Hepatocyte (in vitro differentiated cells): ENCODE measurements around the gene MAP3K10. TPM values are rescaled to one million over a fixed set of nuclear protein-coding genes. Genes with fewer than 3 reads are reported as not detected.
"Not testable (repeated sequence)": the region's sequence is repeated elsewhere in the genome, so short reads cannot be mapped to it uniquely, and the experiment has no call there.

Experiments used
- DNase-seq: peaks from one replicate; pipeline ENCODE4 v3.0.0-alpha.2; 2016; ENCODE audit warnings: low spot score
- H2AFZ ChIP-seq: fragments of 200-600 bp; sonication (generic); 2 replicates; pipeline ENCODE4 v1.6.0; 2016; ENCODE audit warnings: antibody characterized with exemption, mild to moderate bottlenecking
- H3K27ac ChIP-seq: fragments of 200-600 bp; sonication (generic); 2 replicates; pipeline ENCODE4 v1.5.1; 2016; ENCODE audit warnings: mild to moderate bottlenecking
- H3K27me3 ChIP-seq: fragments of 200-600 bp; sonication (generic); 2 replicates; pipeline ENCODE4 v1.6.1; 2016
- H3K36me3 ChIP-seq: fragments of 200-600 bp; sonication (generic); replicated peaks from 2 replicates; pipeline ENCODE4 v1.5.1; 2016; ENCODE audit warnings: low read depth; ENCODE audit not compliant: insufficient read depth
- H3K4me1 ChIP-seq: fragments of 200-600 bp; sonication (generic); 2 replicates; pipeline ENCODE4 v1.5.1; 2016; ENCODE audit warnings: mild to moderate bottlenecking, moderate library complexity; ENCODE audit not compliant: insufficient read depth
- H3K4me2 ChIP-seq: fragments of 200-600 bp; sonication (generic); 2 replicates; pipeline ENCODE4 v1.6.0; 2016
- H3K4me3 ChIP-seq: fragments of 200-600 bp; sonication (generic); 2 replicates; pipeline ENCODE4 v1.5.1; 2016; ENCODE audit warnings: mild to moderate bottlenecking
- H3K79me2 ChIP-seq: fragments of 200-600 bp; sonication (generic); 2 replicates; pipeline ENCODE4 v1.6.0; 2017; ENCODE audit warnings: mild to moderate bottlenecking
- H3K9me2 ChIP-seq: fragments of 200-600 bp; sonication (generic); replicated peaks from 2 replicates; pipeline ENCODE4 v1.6.0; 2017; ENCODE audit warnings: mild to moderate bottlenecking; ENCODE audit not compliant: insufficient read depth
- H3K9me3 ChIP-seq: fragments of 200-600 bp; sonication (generic); 2 replicates; pipeline ENCODE4 v1.5.1; 2016; ENCODE audit warnings: low read depth, mild to moderate bottlenecking
- H4K20me1 ChIP-seq: fragments of 200-600 bp; sonication (generic); 2 replicates; pipeline ENCODE4 v1.6.0; 2016; ENCODE audit warnings: mild to moderate bottlenecking; ENCODE audit not compliant: insufficient read depth, poor library complexity, severe bottlenecking
- CTCF ChIP-seq: fragments of 200-600 bp; sonication (generic); IDR thresholded peaks from 2 replicates; pipeline ENCODE4 v1.5.1; 2016; ENCODE audit warnings: antibody characterized with exemption, mild to moderate bottlenecking; ENCODE audit not compliant: poor library complexity
- EZH2 ChIP-seq: fragments of 200-600 bp; sonication (generic); IDR thresholded peaks from 2 replicates; pipeline ENCODE4 v1.6.1; 2016; ENCODE audit warnings: antibody characterized with exemption, mild to moderate bottlenecking, borderline replicate concordance
- EZH2phosphoT487 ChIP-seq: fragments of 200-600 bp; sonication (generic); IDR thresholded peaks from one replicate; pipeline ENCODE4 v1.6.1; 2018; ENCODE audit warnings: antibody characterized with exemption, mild to moderate bottlenecking, low read depth, moderate library complexity; ENCODE audit not compliant: unreplicated experiment, severe bottlenecking
- WGBS: methylation state at CpG from one replicate; pipeline ENCODE4 v1.1.6; 2016; ENCODE audit warnings: low lambda C conversion rate; ENCODE audit errors: missing lambda C conversion rate; 5-methylcytosine and 5-hydroxymethylcytosine counted together
- polyA plus RNA-seq: library from polyadenylated mRNA; unstranded; fragments of >200 nt; fragmentation: Nextera tagmentation; extraction: Ambion mirVana; gene quantifications from 2 replicates; pipeline ENCODE4 v1.2.1, GENCODE V29; 2016
- total RNA-seq: library from RNA; depleted of rRNA; stranded (reverse); fragments of >200 nt; gene quantifications from 2 replicates; pipeline ENCODE4 v1.2.3, GENCODE V29; 2014

The MAP3K10 gene
- total and polyA plus RNA-seq, 2 experiments from 2014 or later = 6.1 to 9.1 TPM

- Histone ChIP-seq H4K20me1 (no peaks in the 10 kb centered on the region), H3K4me3 (no peak overlapping the region), H2AFZ (no peak overlapping the region), H3K9me2 (no peaks in the 10 kb centered on the region), H3K36me3 (no peaks in the 10 kb centered on the region), H3K9me3 (no peaks in the 10 kb centered on the region), H3K27ac (no peak overlapping the region), H3K27me3 (no peaks in the 10 kb centered on the region), H3K4me2 (no peak overlapping the region), H3K79me2 (no peaks in the 10 kb centered on the region), H3K4me1 (no peaks in the 10 kb centered on the region)
- DNase-seq = peak; percentile 32
- TF ChIP-seq EZH2phosphoT487 (no peak), CTCF (peak; percentile 37)
- WGBS = 38% methylated on average over 10 of the region's 10 CpGs
These were observed 25.8 kb upstream of the MAP3K10 start for GRCh38 chr19:40165362-40165937.

DNA sequence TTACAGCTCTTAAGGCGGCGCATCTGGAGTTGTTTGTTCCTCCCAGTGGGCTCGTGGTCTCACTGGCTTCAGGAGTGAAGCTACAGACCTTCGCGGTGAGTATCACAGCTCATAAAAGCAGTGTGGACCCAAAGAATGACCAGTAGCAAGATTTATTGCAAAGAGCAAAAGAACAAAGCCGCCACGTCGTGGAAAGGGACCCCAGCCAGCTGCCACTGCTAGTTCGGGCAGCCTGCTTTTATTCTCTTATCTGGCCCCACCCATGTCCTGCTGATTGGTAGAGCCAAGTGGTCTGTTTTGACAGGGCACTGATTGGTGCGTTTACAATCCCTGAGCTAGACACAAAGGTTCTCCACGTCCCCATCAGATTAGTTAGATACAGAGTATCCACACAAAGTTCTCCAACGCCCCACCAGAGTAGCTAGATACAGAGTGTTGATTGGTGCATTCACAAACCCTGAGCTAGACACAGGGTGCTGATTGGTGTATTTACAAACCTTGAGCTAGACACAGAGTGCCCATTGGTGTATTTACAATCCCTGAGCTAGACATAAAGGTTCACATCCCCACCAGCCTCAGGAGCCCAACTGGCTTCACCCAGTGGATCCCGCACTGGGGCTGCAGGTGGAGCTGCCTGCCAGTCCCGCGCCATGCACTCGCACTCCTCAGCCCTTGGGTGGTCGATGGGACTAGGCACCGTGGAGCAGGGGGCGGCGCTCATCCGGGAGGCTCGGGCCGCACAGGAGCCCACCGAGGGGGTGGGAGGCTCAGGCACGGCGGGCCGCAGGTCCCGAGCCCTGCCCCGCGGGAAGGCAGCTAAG, 21.5 kb upstream of the MAP3K10 start:
- H3K27me3 ChIP-seq, H3K9me3 ChIP-seq, H3K9me2 ChIP-seq, H3K4me1 ChIP-seq, DNase-seq, H3K36me3 ChIP-seq, H3K79me2 ChIP-seq, H4K20me1 ChIP-seq, H3K27ac ChIP-seq, H3K4me3 ChIP-seq, H3K4me2 ChIP-seq, H2AFZ ChIP-seq: not testable (repeated sequence)
- 88% methylated on average over 19 of the region's 30 CpGs for WGBS

- H2AFZ ChIP-seq, H3K79me2 ChIP-seq, H3K27ac ChIP-seq, H4K20me1 ChIP-seq, H3K9me2 ChIP-seq, H3K9me3 ChIP-seq, H3K27me3 ChIP-seq, DNase-seq, H3K4me1 ChIP-seq, H3K36me3 ChIP-seq, H3K4me2 ChIP-seq, H3K4me3 ChIP-seq: not testable (repeated sequence)
- 96% methylated on average over 24 of the region's 39 CpGs for WGBS
These were observed 20.8 kb upstream of the MAP3K10 start for GRCh38 chr19:40170303-40170989.

GRCh38 chr19:40171293-40171692, 19.9 kb upstream of the MAP3K10 start:
- H3K4me2 ChIP-seq, H4K20me1 ChIP-seq, H2AFZ ChIP-seq, DNase-seq, H3K4me3 ChIP-seq, H3K4me1 ChIP-seq, H3K79me2 ChIP-seq, H3K9me2 ChIP-seq, H3K27me3 ChIP-seq, H3K27ac ChIP-seq, H3K9me3 ChIP-seq, H3K36me3 ChIP-seq: not testable (repeated sequence)
- 94% methylated on average over 4 of the region's 4 CpGs for WGBS

- Histone ChIP-seq H2AFZ (no peak overlapping the region), H4K20me1 (no peaks in the 10 kb centered on the region), H3K27me3 (no peaks in the 10 kb centered on the region), H3K36me3 (no peaks in the 10 kb centered on the region), H3K4me1 (no peaks in the 10 kb centered on the region), H3K27ac (no peak overlapping the region), H3K79me2 (no peaks in the 10 kb centered on the region), H3K9me2 (no peaks in the 10 kb centered on the region), H3K9me3 (no peaks in the 10 kb centered on the region), H3K4me3 (no peak overlapping the region), H3K4me2 (no peak overlapping the region)
- TF ChIP-seq EZH2phosphoT487 (no peak), CTCF (no peak), EZH2 (no peak)
- 78% methylated on average over 4 of the region's 4 CpGs for WGBS
- no peak for DNase-seq
These were observed 17.1 kb upstream of the MAP3K10 start for GRCh38 chr19:40174092-40174491.
